Measurements from ENCODE around the gene GLYATL1. TPM values are rescaled to one million over a fixed set of nuclear protein-coding genes. Genes with fewer than 3 reads are reported as not detected.
A peak's percentile ranks its signal among the peaks of the same experiment; 100 is the strongest.
"Not testable (repeated sequence)": the region's sequence is repeated elsewhere in the genome, so short reads cannot be mapped to it uniquely, and the experiment has no call there.

Gene GLYATL1
- total RNA-seq, 1 donor from 2014 or later = not detected

DNA sequence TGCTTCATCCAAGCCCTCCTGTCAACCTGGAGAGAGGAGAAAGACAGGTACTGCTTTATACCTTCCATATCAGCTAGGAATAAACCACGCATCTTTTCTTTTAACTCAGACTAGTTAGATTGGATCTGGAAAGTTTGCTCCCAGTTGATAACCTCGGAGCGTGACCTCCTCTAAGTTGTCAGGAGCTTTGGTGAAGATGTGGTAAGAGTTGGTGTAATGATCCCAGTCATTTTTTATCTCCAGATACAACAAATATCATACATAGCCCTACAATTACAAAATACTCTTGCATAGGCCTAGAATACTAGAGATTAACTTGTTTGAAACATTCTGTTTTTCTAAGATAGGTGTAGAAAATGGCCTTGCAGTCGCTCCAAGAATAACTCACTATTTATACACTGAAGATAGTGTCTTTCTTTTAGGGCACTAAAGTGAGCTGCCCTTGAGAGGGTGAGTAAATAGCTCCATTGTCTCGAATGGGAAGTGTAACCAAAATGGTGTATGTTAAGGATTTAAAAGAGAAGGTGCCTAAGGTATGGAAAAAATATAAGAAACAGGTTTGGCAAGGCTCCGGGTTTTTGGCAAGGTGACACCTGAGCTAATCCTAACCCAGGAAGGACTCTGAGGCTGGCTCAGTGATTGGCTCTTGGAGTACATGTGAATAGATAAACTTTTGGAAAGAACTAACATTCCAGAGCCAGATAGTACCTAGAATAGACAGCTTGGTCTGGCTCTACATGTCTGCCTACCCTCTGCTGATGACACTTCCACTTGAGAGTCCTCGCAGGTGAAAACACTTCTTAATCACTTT lies 59.4 kb downstream of the GLYATL1 start:
- no peak for DNase-seq
- intact Hi-C loops (cut with DNase I) = no loop called here
- TF ChIP-seq CTCF (IDR thresholded peaks at IDR 0.05) = no peak

DNA sequence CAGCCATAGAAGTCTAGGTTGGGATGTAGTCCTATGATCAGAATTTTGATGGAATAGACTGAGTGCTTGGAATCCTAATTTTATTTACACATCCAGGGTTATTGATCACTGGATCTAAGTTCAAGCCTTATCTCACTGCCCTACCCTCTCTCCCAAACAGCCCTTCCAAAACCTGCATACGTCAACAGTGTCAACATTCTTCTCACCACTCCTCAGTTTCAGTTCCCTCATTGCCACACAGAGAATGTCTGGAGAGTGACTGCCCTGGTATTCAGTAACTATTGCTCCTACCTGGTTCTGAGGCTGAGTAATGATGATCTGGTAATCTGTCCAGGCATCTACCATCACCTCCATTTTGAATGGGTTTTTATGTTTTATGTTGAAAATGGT lies 60.0 kb downstream of the GLYATL1 start:
- peak; percentile 79 for ATAC-seq

More for the DNA sequence above, 59.4 kb downstream of the GLYATL1 start:
- ATAC-seq = no peak
- Histone ChIP-seq H3K9me3 (no peaks in the 10 kb centered on the region), H3K4me3 (no peak overlapping the region), H3K27me3 (no peaks in the 10 kb centered on the region), H3K4me1 (no peaks in the 10 kb centered on the region), H3K27ac (no peak overlapping the region), H3K36me3 (no peaks in the 10 kb centered on the region)

GRCh38 chr11:59000003-59000402 lies 60.7 kb downstream of the GLYATL1 start:
- H3K9me3 ChIP-seq = no peaks in the 10 kb centered on the region
- no peaks in the 10 kb centered on the region for H3K27me3 ChIP-seq
- H3K4me3 ChIP-seq = no peak overlapping the region
- no peak for DNase-seq
- peak; percentile 61 for ATAC-seq
- TF ChIP-seq CTCF (IDR thresholded peaks at IDR 0.05) = no peak
- H3K36me3 ChIP-seq = no peaks in the 10 kb centered on the region
- H3K4me1 ChIP-seq = no peaks in the 10 kb centered on the region
- intact Hi-C loops (cut with DNase I) = no loop called here
- H3K27ac ChIP-seq = no peak overlapping the region

More for the DNA sequence above, 60.0 kb downstream of the GLYATL1 start:
- Histone ChIP-seq H3K27ac (no peak overlapping the region), H3K36me3 (no peaks in the 10 kb centered on the region), H3K4me1 (no peaks in the 10 kb centered on the region), H3K9me3 (no peaks in the 10 kb centered on the region), H3K27me3 (no peaks in the 10 kb centered on the region), H3K4me3 (no peak overlapping the region)
- no peak for TF ChIP-seq CTCF (IDR thresholded peaks at IDR 0.05)
- no peak for DNase-seq
- intact Hi-C loops (cut with DNase I) = no loop called here

DNA sequence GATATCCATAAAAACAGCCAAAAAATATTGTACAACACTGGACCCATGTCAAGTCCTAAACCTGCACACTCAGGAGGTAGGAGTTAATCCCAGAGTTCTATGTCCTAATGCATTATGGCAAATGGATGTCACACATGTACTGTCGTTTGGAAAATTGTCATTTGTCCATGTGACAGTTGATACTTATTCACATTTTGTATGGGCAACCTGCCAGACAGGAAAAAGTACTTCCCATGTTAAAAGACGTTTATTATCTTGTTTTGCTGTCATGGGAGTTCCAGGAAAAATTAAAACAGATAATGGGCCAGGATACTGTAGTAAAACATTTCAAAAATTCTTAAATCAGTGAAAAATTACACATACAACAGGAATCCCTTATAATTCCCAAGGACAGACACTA lies 62.7 kb downstream of the GLYATL1 start:
- H3K4me1 ChIP-seq; intact Hi-C loops (cut with DNase I); H3K27me3 ChIP-seq; ATAC-seq; H3K4me3 ChIP-seq; H3K27ac ChIP-seq; H3K9me3 ChIP-seq; H3K36me3 ChIP-seq; DNase-seq: not testable (repeated sequence)

Other genes starting within 250 kb of the GLYATL1 start
- not detected for gene GLYAT, start 207.5 kb upstream of the GLYATL1 start, total RNA-seq
- not detected for gene GLYATL2, start 94.8 kb upstream of the GLYATL1 start, total RNA-seq
- gene GLYATL1B, start 146.8 kb downstream of the GLYATL1 start, total RNA-seq = not detected
- 0.87 TPM for gene FAM111B, start 167.7 kb downstream of the GLYATL1 start, total RNA-seq
- gene FAM111A, start 203.4 kb downstream of the GLYATL1 start, total RNA-seq = 60.9 TPM
- 43.1 TPM for gene DTX4, start 232.6 kb downstream of the GLYATL1 start, total RNA-seq